GM19324 (cell line): Measurements from ENCODE around the gene NAP1L5.

Experiments
- ATAC-seq: cut with Tn5 transposase; IDR thresholded peaks from one replicate; pipeline ENCODE4 v1.9.1; 2021; ENCODE audit warnings: mild to moderate bottlenecking, moderate library complexity; ENCODE audit not compliant: unreplicated experiment, low FRiP score

The NAP1L5 gene

DNA sequence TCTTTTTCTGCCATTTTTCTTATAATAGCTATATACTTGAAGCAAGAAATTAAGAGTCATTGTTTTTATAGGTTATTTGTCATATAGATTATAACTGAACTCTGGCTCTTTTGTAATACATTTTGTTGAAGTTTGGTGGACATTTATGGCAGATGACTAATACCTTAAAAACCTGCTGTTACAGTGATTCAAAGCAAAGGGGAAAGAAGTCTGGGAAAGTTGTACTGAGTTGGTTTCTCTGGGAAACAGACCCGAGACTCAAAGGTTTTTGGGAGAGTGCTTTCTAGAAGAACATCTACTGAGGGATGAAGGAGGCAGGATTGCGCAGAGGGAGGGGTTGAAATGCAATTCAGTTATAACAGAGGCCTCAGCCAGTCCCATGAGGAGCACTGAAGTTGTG lies 35.9 kb downstream of the NAP1L5 start:
- ATAC-seq, result no peak

DNA sequence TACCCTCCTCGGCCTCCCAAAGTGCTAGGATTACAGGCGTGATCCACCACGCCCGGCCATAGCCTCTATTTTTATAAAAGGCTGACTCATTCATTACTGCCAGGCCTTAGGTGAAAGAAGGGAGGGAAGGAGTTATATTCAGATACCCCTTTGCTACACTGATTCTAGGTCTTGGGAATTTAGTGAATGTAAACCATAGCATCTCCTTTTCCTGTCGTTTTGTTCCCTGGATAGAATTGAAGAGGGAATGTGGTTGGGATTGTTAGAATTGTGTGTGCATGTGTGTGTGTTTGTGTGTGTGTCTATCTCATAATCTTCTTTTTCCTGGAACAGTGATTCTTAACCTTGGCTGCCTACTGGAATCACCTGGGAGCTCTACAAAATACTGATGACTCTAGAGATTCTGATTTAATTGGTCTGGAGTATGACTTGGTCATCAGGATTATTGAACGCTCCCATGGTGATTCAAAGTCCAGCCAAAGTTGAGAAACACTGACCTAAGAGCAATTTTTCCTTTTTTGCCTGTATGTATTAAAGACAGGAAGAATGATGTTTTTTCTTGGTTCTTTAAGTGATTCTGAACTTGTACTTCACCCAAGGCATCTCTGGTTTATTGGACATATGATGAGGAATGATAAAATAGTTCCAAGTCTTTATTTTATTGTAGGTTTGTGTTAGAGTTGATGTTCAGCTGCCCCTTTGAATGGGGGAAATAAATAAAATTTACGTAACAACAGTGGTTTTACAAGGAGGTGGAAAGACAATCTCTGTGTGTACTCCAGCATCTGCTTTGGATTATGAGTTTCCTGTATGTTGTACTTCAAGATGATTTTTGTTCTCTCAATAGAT lies 37.0 kb downstream of the NAP1L5 start:
- no peak for ATAC-seq

DNA sequence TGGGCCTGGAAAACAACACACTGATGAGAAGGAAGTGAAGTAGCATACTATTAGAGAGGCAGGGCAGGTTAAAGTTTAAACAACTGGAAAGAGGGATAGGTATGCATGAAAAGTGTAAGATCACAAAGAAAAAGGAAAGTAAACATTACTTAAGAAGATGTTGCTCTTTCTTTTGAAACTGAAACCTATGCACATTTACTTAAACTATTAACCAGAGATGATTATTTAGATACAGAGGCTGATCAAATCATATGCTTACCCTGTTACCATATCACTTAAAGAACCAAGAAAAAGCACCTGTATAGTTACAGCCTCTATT lies 37.8 kb downstream of the NAP1L5 start:
- ATAC-seq, result peak; percentile 12

DNA sequence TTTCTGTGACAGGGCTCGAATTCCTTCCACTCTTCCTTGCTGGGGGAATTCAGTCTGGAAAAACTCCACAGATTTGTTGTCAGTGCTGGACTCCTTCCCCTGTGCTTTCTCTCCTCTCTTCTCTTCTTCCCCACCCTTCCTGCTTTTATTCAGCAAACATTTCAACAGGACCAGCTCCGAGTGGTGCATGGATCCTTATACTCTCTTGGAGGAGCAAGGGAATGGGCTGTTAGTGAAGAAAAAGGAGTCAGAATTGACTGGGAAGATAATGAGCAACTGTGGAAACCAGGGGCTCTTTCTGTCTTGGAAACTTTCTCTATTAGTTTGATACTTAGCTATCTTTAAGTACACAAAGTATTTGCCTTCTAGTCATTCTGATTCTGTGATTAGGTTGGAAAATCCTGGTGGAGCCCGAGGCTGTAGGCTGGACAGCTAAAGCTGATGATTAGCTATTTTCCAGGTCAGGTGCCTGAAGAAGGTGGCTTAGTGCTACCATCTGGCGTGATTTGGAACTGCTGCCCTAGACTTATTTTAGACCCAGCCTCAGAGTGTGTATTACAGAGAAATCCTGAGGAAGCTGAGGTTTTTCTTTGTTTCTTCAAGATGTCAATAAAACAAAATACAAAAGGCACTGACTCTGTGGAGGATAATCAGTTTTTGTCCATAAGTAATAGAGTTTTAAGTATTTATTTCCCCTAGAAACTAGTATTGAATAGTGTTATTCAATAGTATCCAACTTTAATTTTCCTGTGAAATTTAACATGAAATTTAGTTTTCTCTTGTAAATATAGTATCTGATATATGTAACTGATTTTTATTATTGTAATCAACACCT lies 38.4 kb downstream of the NAP1L5 start:
- ATAC-seq, result peak; percentile 63

DNA sequence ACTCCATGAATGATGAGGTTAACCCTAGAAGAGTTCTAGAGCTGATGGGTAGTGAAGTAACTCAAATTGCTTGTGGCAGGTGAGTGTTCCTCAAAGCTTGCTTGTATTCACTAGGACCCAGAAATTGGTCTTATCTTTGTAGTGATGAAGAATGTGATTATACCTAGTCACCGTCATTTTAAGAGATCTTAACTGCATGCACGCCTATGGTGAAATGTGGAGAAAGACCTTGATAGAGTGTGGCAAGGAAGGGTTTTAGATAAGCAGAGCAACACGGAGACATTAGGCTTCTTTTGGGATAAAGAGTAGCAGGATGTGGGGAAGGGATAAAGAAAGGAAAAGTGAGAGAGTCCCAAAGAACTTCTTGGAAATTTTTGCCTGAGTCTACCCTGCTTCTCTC lies 42.4 kb downstream of the NAP1L5 start:
- no peak for ATAC-seq

DNA sequence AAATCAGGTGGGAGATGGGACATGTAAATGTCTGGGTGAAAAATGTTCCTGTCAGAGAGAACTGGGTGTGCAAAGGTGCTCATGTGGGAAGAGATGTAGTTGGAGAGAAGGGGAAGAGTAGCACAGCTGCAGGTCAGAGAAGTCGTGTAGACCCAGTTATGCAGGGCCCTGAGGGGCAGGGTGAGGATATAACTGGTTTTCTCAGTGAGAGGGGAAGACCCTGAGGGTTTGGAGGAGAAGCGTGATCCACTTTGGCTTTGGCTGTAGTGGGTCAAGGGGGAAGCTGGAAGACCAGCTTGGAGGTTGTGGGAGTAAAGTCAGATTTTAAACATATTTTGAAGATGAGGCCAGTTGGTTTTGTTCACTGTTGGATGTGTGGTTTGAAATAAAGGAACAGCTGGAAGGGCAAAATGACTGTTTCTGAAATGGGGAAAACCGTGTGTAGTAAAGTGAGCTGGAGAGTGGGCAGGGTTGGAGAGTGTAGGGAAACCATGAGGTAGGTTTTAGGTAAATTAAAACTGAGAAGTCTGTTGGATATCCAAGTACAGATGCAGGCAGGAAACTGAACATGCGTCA lies 44.2 kb downstream of the NAP1L5 start:
- no peak for ATAC-seq

DNA sequence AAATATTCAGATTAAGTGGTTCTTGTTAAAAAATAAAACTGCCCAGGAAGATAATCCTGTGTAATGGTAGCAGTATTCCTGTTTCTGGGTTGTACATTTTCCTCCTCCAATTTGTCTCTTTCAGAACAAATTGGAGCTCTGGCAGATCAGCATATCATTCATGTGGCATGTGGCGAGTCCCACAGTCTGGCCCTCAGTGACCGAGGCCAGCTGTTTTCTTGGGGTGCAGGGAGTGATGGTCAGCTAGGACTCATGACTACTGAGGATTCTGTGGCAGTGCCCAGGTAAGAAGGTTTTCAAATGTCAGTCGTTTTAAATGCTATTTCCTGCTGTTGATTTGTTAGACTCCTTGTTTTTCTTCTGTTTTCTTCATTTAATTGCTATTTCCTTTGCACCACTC lies 47.9 kb downstream of the NAP1L5 start:
- no peak for ATAC-seq

DNA sequence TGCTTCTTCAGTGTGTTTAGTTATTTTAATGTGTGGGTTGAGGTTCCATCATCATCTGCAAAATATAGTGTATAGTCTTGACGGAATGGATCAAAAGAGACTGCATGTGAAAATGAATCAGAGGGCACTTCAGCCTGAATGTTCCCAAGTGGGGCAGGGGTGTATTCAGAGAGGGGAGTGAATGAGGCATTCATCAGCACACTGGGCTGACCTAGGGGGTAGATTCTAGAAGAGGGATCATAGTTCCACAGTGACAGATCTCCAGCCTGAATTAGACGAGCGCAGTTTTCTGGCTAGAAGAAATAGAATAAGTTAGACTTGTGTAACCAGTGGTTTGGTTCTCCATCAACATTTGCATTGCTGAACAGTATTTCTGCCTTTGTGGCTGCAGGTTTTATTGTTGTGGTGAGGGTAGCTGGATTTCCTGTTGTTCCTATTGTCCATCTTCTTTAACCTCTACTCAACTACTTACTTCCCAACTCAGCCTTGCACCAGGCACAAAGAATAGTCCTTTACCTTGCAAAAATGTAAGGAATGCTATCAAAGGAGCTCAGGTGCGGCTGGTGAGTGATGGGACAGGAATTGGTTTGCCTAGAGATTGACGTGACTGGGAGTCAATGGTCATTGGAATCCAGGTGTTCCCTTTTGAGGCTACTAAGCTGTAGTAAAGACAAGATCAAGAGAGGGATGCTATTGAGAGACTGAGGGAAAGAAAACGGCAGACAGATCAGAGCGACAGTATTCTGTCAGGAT lies 50.9 kb downstream of the NAP1L5 start:
- ATAC-seq, result no peak

DNA sequence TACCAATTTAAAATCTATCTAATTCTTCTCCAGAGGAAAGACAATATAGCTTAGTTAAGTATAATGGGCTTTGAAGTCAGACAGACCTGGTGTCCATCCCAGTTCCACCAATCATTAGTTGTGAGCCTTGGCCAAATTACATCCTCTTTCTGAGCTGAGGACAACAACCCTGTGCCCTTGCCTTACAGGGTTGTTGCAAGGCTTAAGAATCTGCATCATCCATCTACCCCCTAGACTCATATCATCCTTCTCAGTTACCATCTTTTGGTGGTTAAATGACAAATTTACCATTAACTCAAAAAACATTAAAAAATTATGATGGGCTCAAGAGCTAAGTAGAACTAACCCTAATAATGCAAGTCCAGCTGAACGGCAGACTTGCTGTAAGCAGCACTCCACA lies 51.6 kb downstream of the NAP1L5 start:
- no peak for ATAC-seq
